HepG2 (cell line): ENCODE results near the gene AGAP1. TPM values are rescaled to one million over a fixed set of nuclear protein-coding genes. Genes with fewer than 3 reads are reported as not detected.
A peak's percentile ranks its signal among the peaks of the same experiment; 100 is the strongest.

Experiments
- DZIP1 ChIP-seq: sonication (generic); formaldehyde crosslinking; IDR thresholded peaks from 2 replicates; pipeline ENCODE4 v1.5.0; 2020; ENCODE audit warnings: mild to moderate bottlenecking, missing genetic modification reagents
- E2F1 ChIP-seq: sonication (generic); formaldehyde crosslinking; IDR thresholded peaks from 2 replicates; pipeline ENCODE4 v1.5.0; 2020; ENCODE audit warnings: missing genetic modification reagents
- EP300 ChIP-seq, 3 experiments: sonication (generic) in 1 of 3; formaldehyde crosslinking in 1 of 3; IDR thresholded peaks; 2 replicates each; pipeline versions ENCODE4 v1.5.1 to v1.6.1; 2011 to 2020; ENCODE audit warnings: low read depth in 2 of 3, low read length in 2 of 3, borderline replicate concordance in 1 of 3, improper control_type of control experiment in 1 of 3, mild to moderate bottlenecking in 1 of 3, missing genetic modification reagents in 1 of 3, moderate library complexity in 1 of 3
- GLI4 ChIP-seq: sonication (generic); formaldehyde crosslinking; IDR thresholded peaks from 2 replicates; pipeline ENCODE4 v1.5.1; 2020; ENCODE audit warnings: missing genetic modification reagents, mild to moderate bottlenecking, moderate library complexity, borderline replicate concordance
- HMG20B ChIP-seq: conservative IDR thresholded peaks from 2 replicates; pipeline ENCODE4 v1.6.1; 2016; ENCODE audit warnings: missing genetic modification reagents, missing compliant biosample characterization
- IKZF5 ChIP-seq: IDR thresholded peaks from 2 replicates; pipeline ENCODE4 v1.6.1; 2018; ENCODE audit warnings: missing genetic modification reagents, mild to moderate bottlenecking, missing compliant biosample characterization
- MLXIP ChIP-seq: sonication (generic); formaldehyde crosslinking; IDR thresholded peaks from 2 replicates; pipeline ENCODE4 v1.9.0; 2021; ENCODE audit warnings: missing genetic modification reagents, borderline replicate concordance
- MXD3 ChIP-seq: IDR thresholded peaks from 2 replicates; pipeline ENCODE4 v1.6.1; 2016; ENCODE audit warnings: mild to moderate bottlenecking, missing biosample characterization, missing genetic modification reagents
- NCOA1 ChIP-seq: sonication (generic); formaldehyde crosslinking; IDR thresholded peaks from 2 replicates; pipeline ENCODE4 v1.9.0; 2021; ENCODE audit warnings: missing genetic modification reagents
- NFIC ChIP-seq: IDR thresholded peaks from 2 replicates; pipeline ENCODE4 v1.6.1; 2012; ENCODE audit warnings: mild to moderate bottlenecking, low read length, inconsistent platforms
- NONO ChIP-seq, 2 experiments: fragments of 450-650 bp in 1 of 2; sonication (generic) in 1 of 2; formaldehyde crosslinking in 1 of 2; IDR thresholded peaks in 1 of 2; conservative IDR thresholded peaks in 1 of 2; 2 replicates each; pipeline versions ENCODE4 v1.6.1 to v1.8.0; 2017 to 2022; ENCODE audit warnings: mild to moderate bottlenecking in 1 of 2, missing genetic modification reagents in 1 of 2, moderate library complexity in 1 of 2
- NPAS2 ChIP-seq: sonication (generic); formaldehyde crosslinking; IDR thresholded peaks from 2 replicates; pipeline ENCODE4 v1.8.0; 2022; ENCODE audit warnings: mild to moderate bottlenecking, missing genetic modification reagents, borderline replicate concordance
- POLR2AphosphoS5 ChIP-seq: IDR thresholded peaks from 2 replicates; pipeline ENCODE4 v1.6.1; 2012; ENCODE audit warnings: low read depth, low read length
- RBAK ChIP-seq: sonication (generic); formaldehyde crosslinking; IDR thresholded peaks from 2 replicates; pipeline ENCODE4 v1.5.1; 2020; ENCODE audit warnings: mild to moderate bottlenecking, missing genetic modification reagents
- SNRNP70 ChIP-seq: fragments of 200-400 bp; formaldehyde crosslinking; IDR thresholded peaks from 2 replicates; pipeline ENCODE4 v1.6.1; 2017; ENCODE audit warnings: mild to moderate bottlenecking, low read depth, low read length, moderate library complexity
- SOX6 ChIP-seq, 2 experiments: fragments of 450-650 bp in 1 of 2; sonication (generic) in 1 of 2; formaldehyde crosslinking in 1 of 2; IDR thresholded peaks; 2 replicates each; pipeline versions ENCODE4 v1.4.0 to v1.6.1; 2017 to 2020; ENCODE audit warnings: antibody characterized with exemption in 1 of 2, mild to moderate bottlenecking in 1 of 2, missing genetic modification reagents in 1 of 2
- SPEN ChIP-seq: sonication (generic); formaldehyde crosslinking; IDR thresholded peaks from 2 replicates; pipeline ENCODE4 v1.5.1; 2020; ENCODE audit warnings: low read depth, mild to moderate bottlenecking, missing genetic modification reagents
- ZNF251 ChIP-seq: sonication (generic); formaldehyde crosslinking; IDR thresholded peaks from 2 replicates; pipeline ENCODE4 v1.9.0; 2021; ENCODE audit warnings: mild to moderate bottlenecking, missing genetic modification reagents
- ZNF674 ChIP-seq: sonication (generic); formaldehyde crosslinking; IDR thresholded peaks from 2 replicates; pipeline ENCODE4 v1.5.0; 2020; ENCODE audit warnings: low read depth, mild to moderate bottlenecking, missing genetic modification reagents
- polyA plus RNA-seq, 8 experiments: library from polyadenylated mRNA; depleted of rRNA in 3 of 8; stranded (reverse) in 7 of 8; unstranded in 1 of 8; fragments of >200 nt; fragmentation: Illumina TruSeq in 4 of 8; extraction: Trizol in 4 of 8; gene quantifications; 2 replicates each; pipeline versions ENCODE4 v1.2.1 to v1.2.3, GENCODE V29; 2011 to 2016; ENCODE audit warnings: low read depth in 4 of 8, missing spikeins in 1 of 8, mixed read lengths in 1 of 8; ENCODE audit not compliant: insufficient read depth in 1 of 8
- total RNA-seq, 5 experiments: library from RNA; depleted of rRNA; stranded (reverse); fragments of >200 nt; fragmentation: Illumina TruSeq; extraction: Trizol; gene quantifications; 2 replicates each; pipeline ENCODE4 v1.2.3, GENCODE V29; 2016; ENCODE audit warnings: low read depth in 1 of 5

Gene AGAP1
- total and polyA plus RNA-seq, 2 of the 13 experiments (the other 11 are each of a cell fraction or from before 2014, with no cell fraction given), result 21.2 to 32.7 TPM

GRCh38 chr2:235514627-235515363 lies 21.0 kb downstream of the AGAP1 start (continued):
- TF ChIP-seq DZIP1 (CRISPR knock-in tag), result no peak
- TF ChIP-seq NONO (IDR thresholded peaks at IDR 0.05), result no peak
- peak; percentile 73 for TF ChIP-seq NONO (CRISPR knock-in tag; conservative IDR thresholded peaks at IDR 0.05)
- TF ChIP-seq MLXIP (CRISPR knock-in tag), result no peak
- TF ChIP-seq NCOA1, result no peak
- no peak for TF ChIP-seq E2F1
- 0 out of 2 replicates have a peak, but pooled peaks have one; percentile 58 for TF ChIP-seq HMG20B (CRISPR knock-in tag)
- 0 out of 2 replicates have a peak, but pooled peaks have one; percentile 58 for TF ChIP-seq RBAK (CRISPR knock-in tag)
- TF ChIP-seq NFIC, result no peak
- TF ChIP-seq SNRNP70, result no peak
- peak; percentile 61; the same call in 1 of the 2 replicates for TF ChIP-seq SPEN
- no peak for TF ChIP-seq SOX6 (IDR thresholded peaks at IDR 0.05)
- peak; percentile 90 for TF ChIP-seq SOX6 (CRISPR knock-in tag; IDR thresholded peaks at IDR 0.05)
- TF ChIP-seq MXD3 (CRISPR knock-in tag), result no peak; the same call in 1 of the 2 replicates
- peak; percentile 95 for TF ChIP-seq IKZF5
- TF ChIP-seq POLR2AphosphoS5, result no peak
- TF ChIP-seq ZNF251 (CRISPR knock-in tag), result peak; percentile 43; the same call in 1 of the 2 replicates
- TF ChIP-seq ZNF674 (CRISPR knock-in tag), result no peak
- no peak for TF ChIP-seq NPAS2 (CRISPR knock-in tag)
- TF ChIP-seq GLI4 (CRISPR knock-in tag), result 0 out of 2 replicates have a peak, but pooled peaks have one; percentile 86
- TF ChIP-seq EP300 (IDR thresholded peaks at IDR 0.05; ENCODE audit: low read depth in 2 of 2, low read length in 2 of 2), result peak; percentile 77 to 97
- peak; percentile 88 for TF ChIP-seq EP300 (CRISPR knock-in tag; IDR thresholded peaks at IDR 0.05; ENCODE audit: borderline replicate concordance)
